NCI-H1694 (cell line): Measurements from ENCODE around the gene CYFIP1.

Experiments used
- DNase-seq: peaks from one replicate; lab custom pipeline; 2025; lab: John Stamatoyannopoulos, UW

CYFIP1 gene

DNA sequence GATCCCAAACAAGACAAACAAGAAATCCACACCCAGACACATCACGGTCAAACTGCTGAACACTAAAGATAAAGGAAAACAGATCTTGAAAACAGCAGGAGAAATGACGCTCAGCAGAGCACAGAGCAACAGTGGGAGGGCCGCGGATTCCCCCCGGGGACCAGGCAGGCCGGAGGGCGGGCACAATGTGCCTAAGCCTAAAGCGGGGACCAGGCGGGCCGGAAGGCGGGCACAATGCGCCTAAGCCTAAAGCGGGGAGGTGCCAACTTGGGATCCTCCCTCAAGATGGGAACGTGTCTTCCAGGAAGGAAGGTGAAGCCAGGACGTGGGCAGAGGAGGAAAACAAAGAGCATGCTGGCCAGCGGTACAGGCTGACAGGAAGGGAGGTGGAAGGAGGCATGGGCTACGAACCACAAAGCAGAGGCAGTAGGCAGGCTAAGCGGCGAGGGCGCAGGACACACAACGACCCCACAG, 31.1 kb downstream of the CYFIP1 start:
- no peak for DNase-seq

- no peak for DNase-seq
Observed at GRCh38 chr15:22948056-22948455, 32.1 kb downstream of the CYFIP1 start.

GRCh38 chr15:22947101-22948000, 32.8 kb downstream of the CYFIP1 start:
- no peak for DNase-seq

DNA sequence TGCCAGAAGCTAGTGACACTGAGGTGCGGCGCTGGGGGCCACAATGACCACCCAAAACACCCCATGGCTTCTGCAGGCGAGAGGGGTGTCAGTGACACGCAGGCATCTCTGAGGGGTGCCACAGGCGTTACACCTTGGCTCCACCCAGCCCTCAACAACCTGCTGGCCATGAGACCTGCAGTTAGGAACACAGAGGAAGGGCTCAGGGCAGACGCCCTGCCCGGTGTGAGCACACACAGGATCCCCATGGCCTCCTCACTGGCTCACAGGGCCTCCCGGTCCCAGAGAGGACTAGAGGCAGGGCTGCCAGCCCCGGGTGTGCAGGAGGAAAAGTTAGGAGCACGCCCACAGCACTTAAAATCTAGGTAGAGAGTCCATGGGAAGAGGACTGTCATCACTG, 35.1 kb downstream of the CYFIP1 start:
- DNase-seq = no peak

DNA sequence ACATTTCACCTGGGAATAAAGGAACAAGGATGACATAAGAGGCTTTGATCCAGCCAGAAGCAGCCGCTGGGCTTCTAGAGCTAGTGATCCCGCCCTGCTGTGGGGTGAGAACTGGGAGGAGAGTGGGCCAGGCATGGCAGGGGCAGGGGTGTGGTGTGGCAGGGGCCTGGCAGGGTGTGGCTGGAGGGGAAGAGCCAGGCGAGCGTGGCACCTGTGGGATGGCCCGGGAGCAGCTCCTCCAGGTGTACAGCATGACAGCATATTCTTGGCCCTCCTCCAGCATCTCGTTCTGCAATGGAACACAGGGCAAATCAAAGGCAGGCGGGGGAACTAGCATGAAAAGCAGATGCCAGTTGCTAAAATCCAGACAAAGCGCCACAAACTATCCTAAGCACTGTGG, 35.5 kb downstream of the CYFIP1 start:
- no peak for DNase-seq

DNA sequence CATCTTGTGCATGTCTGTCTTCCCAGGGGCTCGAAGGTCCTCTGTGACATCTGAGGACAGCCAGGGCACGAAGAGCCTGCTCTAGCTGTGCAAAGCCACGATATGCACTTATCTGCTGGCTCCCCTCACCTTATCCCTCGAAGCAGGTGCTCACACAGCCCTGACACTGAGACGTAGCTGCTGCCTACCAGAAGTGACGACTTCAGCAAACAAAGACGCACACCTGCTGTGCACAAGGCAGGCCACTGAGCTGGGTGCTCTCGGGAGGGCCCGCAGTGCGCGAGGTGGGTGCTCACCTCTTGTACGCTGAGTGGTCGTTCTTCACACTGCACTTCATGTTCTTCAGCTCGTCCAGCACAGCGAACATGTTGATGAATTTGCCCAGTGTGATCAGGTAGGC, 37.3 kb downstream of the CYFIP1 start:
- no peak for DNase-seq

GRCh38 chr15:22942306-22942855, 37.8 kb downstream of the CYFIP1 start:
- DNase-seq = no peak

DNA sequence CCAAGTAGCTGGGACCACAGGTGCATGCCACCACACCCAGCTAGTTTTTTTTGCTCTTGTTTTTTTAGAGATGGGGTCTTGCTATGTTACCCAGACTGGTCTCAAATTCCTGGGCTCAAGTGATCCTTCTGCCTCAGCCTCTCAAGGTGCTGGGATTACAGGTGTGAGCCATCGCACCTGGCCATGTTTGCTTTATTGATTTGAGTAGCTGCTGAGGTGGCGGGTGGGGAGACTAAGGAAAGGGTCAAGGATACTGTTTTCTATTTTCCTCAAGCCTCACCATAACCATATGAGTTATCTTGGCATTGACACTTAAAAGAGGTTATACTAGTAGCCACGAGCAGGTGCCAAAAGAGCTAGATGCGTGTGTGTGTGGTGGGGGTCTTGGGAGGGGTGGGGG, 39.0 kb downstream of the CYFIP1 start:
- DNase-seq = no peak

- DNase-seq = no peak
Observed at GRCh38 chr15:22939652-22940061, 40.5 kb downstream of the CYFIP1 start.

GRCh38 chr15:22939051-22939450, 41.1 kb downstream of the CYFIP1 start:
- no peak for DNase-seq

DNA sequence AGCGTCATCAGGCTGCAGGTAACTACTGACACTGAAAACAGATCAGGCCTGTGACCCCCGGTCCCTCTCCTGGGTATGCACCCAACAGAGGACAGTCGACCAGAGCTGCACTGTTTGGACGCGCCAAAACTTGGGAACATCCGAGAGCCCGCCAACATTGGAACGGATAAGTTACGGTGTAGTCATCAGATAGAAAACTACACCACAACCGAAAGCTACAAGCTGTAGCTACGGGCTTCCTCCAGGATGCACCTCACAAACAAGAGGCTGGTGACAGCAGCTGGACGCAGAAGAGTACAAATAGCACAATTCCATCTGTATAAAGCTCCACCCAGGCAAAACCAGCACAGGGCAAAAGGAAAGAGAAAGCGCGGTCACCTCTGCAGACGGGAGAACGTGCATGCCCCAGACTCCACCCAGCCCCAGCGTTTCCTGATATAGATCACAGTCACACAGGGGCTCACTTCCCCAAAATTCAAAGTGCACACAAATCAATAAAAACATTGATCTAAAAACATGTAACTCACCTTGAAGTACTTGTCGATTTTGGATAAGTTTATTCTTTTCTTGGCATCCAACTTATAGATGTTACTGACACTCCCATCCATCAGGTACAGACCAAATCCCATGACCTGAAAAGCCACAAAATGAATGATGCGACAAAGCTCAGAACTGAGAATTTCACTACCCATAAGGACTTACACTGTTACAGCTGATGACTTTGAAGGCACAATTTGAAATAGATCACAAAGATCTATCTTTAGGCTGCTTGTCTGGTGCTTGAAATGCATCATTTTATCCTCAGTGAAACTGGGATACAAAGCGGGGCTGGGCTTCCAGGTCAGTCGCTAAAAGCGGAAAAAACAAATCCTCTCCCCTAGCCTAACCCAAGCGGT, 43.3 kb downstream of the CYFIP1 start:
- no peak for DNase-seq

DNA sequence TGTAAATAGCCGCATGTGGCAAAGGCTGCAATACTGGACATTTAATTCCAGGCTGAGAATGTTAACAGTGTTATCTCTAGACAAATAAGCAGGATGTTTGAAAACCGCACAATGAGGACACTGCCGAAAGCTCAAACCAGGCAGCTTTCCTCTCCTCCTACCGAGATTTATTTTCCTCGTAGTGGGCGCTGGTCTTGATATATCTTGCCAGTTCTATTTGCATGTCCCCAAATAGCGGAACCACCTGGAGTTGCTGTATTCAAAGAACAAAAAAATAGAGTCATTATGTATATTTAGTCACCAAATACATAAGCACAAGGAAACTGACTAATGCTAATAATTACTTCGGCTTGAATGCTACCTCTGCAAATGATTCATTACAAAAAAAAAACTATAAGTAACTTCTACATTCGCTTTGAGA, 46.5 kb downstream of the CYFIP1 start:
- DNase-seq = no peak

GRCh38 chr15:22931784-22932536, 48.2 kb downstream of the CYFIP1 start:
- no peak for DNase-seq

DNA sequence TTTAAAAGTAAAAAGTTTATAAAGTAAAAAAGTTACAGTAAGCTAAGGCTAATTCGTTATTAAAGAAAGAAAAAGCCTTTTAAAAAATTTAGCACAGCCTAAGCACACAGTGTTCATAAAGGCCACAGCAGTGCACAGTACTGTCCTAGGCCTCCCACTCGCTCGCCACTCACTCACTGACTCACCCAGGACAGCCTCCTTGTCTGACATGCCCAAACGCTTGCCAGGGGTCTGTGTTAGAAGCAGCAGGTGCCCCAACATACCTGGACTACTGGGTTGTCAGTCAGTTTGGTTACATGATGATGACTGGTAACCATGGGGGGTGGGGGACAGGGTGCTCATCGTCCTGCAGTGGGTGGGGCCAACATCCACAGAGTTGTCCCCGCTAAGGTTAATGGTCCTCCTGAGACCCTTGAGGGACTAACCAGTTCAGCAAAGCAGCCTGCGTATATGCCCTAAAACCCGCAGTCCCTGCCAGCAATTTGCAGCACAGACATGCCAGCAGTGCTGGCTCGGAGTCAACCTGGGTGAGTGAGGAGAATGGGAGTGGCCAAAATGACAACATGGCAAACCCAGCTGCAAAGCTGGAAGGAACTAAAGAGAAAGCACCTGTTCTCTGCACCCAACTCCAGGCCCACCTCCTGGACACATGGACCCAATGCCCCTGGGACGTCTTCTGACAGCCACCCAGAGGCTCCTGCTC, 49.2 kb downstream of the CYFIP1 start:
- DNase-seq = peak; percentile 26

- no peak for DNase-seq
Observed at GRCh38 chr15:22927761-22928160, 52.4 kb downstream of the CYFIP1 start.

DNA sequence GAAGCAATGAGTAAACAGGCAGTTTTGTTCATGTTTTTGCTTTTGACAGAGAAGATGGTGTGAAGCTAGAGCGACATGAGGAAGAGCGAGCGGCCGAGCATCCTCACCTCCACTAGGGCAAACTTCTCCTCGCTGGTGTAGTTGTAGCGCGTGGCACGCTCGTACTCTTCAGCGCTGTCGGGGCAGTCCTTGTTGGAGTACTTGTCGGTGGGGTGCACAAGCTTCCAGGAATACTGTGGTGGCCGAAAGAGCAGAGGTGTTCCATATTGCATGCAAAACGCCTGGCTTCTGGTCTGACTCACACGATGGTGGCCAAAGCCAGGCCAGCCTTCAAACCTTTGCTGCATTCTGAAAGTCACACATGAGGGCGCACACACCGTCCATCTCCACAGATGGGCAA, 54.3 kb downstream of the CYFIP1 start:
- no peak for DNase-seq

GRCh38 chr15:22922003-22922402, 58.2 kb downstream of the CYFIP1 start:
- no peak for DNase-seq

DNA sequence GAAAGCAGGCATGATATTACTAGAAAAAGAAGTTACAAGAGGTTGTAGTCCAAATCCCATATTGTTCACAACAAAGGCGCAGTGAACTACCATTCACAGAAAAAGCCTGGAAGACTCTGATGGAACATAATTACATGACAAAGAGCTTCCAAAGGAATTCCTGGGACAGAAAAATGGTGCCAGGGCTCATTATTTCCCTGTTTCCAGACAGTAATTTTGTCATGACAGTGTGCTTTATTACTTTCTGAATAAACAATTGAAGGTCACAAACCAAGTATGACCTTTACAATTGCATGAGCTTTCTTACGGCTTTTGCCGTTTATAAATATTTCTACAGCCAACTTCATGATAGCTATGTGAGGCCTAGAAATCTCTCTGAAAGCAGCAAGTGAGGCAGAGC, 61.0 kb downstream of the CYFIP1 start:
- no peak for DNase-seq

- DNase-seq = no peak
Observed at GRCh38 chr15:22918596-22919140, 61.5 kb downstream of the CYFIP1 start.

GRCh38 chr15:22918056-22918455, 62.1 kb downstream of the CYFIP1 start:
- no peak for DNase-seq

GRCh38 chr15:22917556-22917955, 62.6 kb downstream of the CYFIP1 start:
- no peak for DNase-seq
